GM21576 (cell line): ENCODE measurements around the gene TIMMDC1.
A peak's percentile ranks its signal among the peaks of the same experiment; 100 is the strongest.
"Not testable (repeated sequence)": the region's sequence is repeated elsewhere in the genome, so short reads cannot be mapped to it uniquely, and the experiment has no call there.

Source experiments
- ATAC-seq: cut with Tn5 transposase; IDR thresholded peaks from one replicate; pipeline ENCODE4 v1.9.1; 2021; ENCODE audit warnings: mild to moderate bottlenecking, moderate library complexity; ENCODE audit not compliant: unreplicated experiment

The TIMMDC1 gene

GRCh38 chr3:119553823-119554415 is 55.6 kb downstream of the TIMMDC1 start:
- ATAC-seq, result no peak

- no peak for ATAC-seq
Observed at GRCh38 chr3:119555309-119555735, 57.0 kb downstream of the TIMMDC1 start.

- ATAC-seq, result no peak
Observed at GRCh38 chr3:119555929-119556328, 57.6 kb downstream of the TIMMDC1 start.

- ATAC-seq, result no peak
Observed at GRCh38 chr3:119557192-119557876, 59.0 kb downstream of the TIMMDC1 start.

- no peak for ATAC-seq
Observed at GRCh38 chr3:119557877-119558269, 59.5 kb downstream of the TIMMDC1 start.

- no peak for ATAC-seq
Observed at GRCh38 chr3:119558626-119559317, 60.4 kb downstream of the TIMMDC1 start.

GRCh38 chr3:119559441-119559963 is 61.2 kb downstream of the TIMMDC1 start, which contains the start of gene CD80:
Gene CD80, minus strand, starts transcription at chr3:119559614. Its CDS starts 1,886 bp downstream, at chr3:119557728.
- ATAC-seq, result peak; percentile 58

- ATAC-seq, result no peak
Observed at GRCh38 chr3:119560160-119560559, 61.8 kb downstream of the TIMMDC1 start.

- peak; percentile 70 for ATAC-seq
Observed at GRCh38 chr3:119562307-119562961, 64.1 kb downstream of the TIMMDC1 start.

- ATAC-seq, result not testable (repeated sequence)
Observed at GRCh38 chr3:119563334-119563733, 65.0 kb downstream of the TIMMDC1 start.

GRCh38 chr3:119569156-119569555 is 70.8 kb downstream of the TIMMDC1 start:
- ATAC-seq, result no peak

- peak; percentile 73 for ATAC-seq
Observed at GRCh38 chr3:119570229-119570628, 71.9 kb downstream of the TIMMDC1 start.

- no peak for ATAC-seq
Observed at GRCh38 chr3:119571230-119571629, 72.9 kb downstream of the TIMMDC1 start.

- ATAC-seq, result no peak
Observed at GRCh38 chr3:119571688-119572087, 73.3 kb downstream of the TIMMDC1 start.
